NCI-H1417 (cell line): ENCODE measurements around the gene SALL1.

Source experiments
- DNase-seq, 3 experiments: peaks; one replicate each; lab custom pipeline; 2025; lab: John Stamatoyannopoulos, UW

SALL1 gene

GRCh38 chr16:51141106-51141505 is 10.0 kb downstream of the SALL1 start:
- no peak for DNase-seq

- DNase-seq, result no peak
Observed at GRCh38 chr16:51140112-51140511, 11.0 kb downstream of the SALL1 start.

- DNase-seq, result no peak
Observed at GRCh38 chr16:51139568-51139967, 11.5 kb downstream of the SALL1 start.

GRCh38 chr16:51138178-51138577 is 12.9 kb downstream of the SALL1 start:
- no peak for DNase-seq

GRCh38 chr16:51137097-51137496 is 14.0 kb downstream of the SALL1 start:
- DNase-seq, result no peak

- DNase-seq, result no peak
Observed at GRCh38 chr16:51134876-51135275, 16.2 kb downstream of the SALL1 start.

GRCh38 chr16:51134269-51134812 is 16.7 kb downstream of the SALL1 start:
- DNase-seq, result no peak

- no peak for DNase-seq
Observed at GRCh38 chr16:51133688-51134087, 17.4 kb downstream of the SALL1 start.

- DNase-seq, result no peak
Observed at GRCh38 chr16:51133183-51133582, 17.9 kb downstream of the SALL1 start.

- no peak for DNase-seq
Observed at GRCh38 chr16:51132490-51133115, 18.5 kb downstream of the SALL1 start.

GRCh38 chr16:51131619-51132018 is 19.5 kb downstream of the SALL1 start:
- no peak for DNase-seq

GRCh38 chr16:51129105-51129504 is 22.0 kb downstream of the SALL1 start:
- DNase-seq, result peak in 1 of 3 experiments; percentile 26

GRCh38 chr16:51125992-51126391 is 25.1 kb downstream of the SALL1 start:
- no peak for DNase-seq

GRCh38 chr16:51124896-51125295 is 26.2 kb downstream of the SALL1 start:
- no peak for DNase-seq

GRCh38 chr16:51121850-51122249 is 29.2 kb downstream of the SALL1 start:
- DNase-seq, result no peak

- no peak for DNase-seq
Observed at GRCh38 chr16:51120730-51121347, 30.2 kb downstream of the SALL1 start.

- DNase-seq, result no peak
Observed at GRCh38 chr16:51119973-51120729, 30.9 kb downstream of the SALL1 start.

GRCh38 chr16:51119556-51119955 is 31.5 kb downstream of the SALL1 start:
- no peak for DNase-seq

GRCh38 chr16:51116353-51116752 is 34.7 kb downstream of the SALL1 start:
- DNase-seq, result no peak

GRCh38 chr16:51114382-51114781 is 36.7 kb downstream of the SALL1 start:
- DNase-seq, result no peak

- no peak for DNase-seq
Observed at GRCh38 chr16:51113236-51114125, 37.6 kb downstream of the SALL1 start.

- DNase-seq, result no peak
Observed at GRCh38 chr16:51112323-51112722, 38.7 kb downstream of the SALL1 start.
